BE2C (cell line): Measurements from ENCODE around the gene CD200R1.

Source experiments
- DNase-seq: peaks from one replicate; pipeline ENCODE4 v3.0.0-alpha.2; 2020
- H3K27me3 ChIP-seq: fragments of 250-450 bp; sonication (Bioruptor Pico); 2 replicates; pipeline ENCODE4 v1.5.1; 2020; ENCODE audit warnings: mild to moderate bottlenecking
- H3K36me3 ChIP-seq: fragments of 250-450 bp; sonication (Bioruptor Pico); 2 replicates; pipeline ENCODE4 v1.5.1; 2020; ENCODE audit warnings: mild to moderate bottlenecking
- H3K4me1 ChIP-seq: fragments of 250-450 bp; sonication (Bioruptor Pico); 2 replicates; pipeline ENCODE4 v1.5.1; 2020
- H3K4me3 ChIP-seq: 2 replicates; pipeline ENCODE4 v1.5.1; 2011; ENCODE audit warnings: low read depth, low read length
- H3K9me3 ChIP-seq: fragments of 250-450 bp; sonication (Bioruptor Pico); 2 replicates; pipeline ENCODE4 v1.5.1; 2020
- CTCF ChIP-seq: IDR thresholded peaks from 2 replicates; pipeline ENCODE4 v1.5.1; 2012; ENCODE audit warnings: mild to moderate bottlenecking, low read depth, low read length

The CD200R1 gene

GRCh38 chr3:112958811-112959560, 15.9 kb downstream of the CD200R1 start:
- Histone ChIP-seq H3K36me3 (no peaks in the 10 kb centered on the region), H3K9me3 (no peaks in the 10 kb centered on the region), H3K4me1 (no peaks in the 10 kb centered on the region; the same call in 1 of the 2 replicates), H3K4me3 (no peak overlapping the region), H3K27me3 (no peaks in the 10 kb centered on the region)
- no peak for DNase-seq
- TF ChIP-seq CTCF: no peak

- no peak for DNase-seq
- H3K27me3 ChIP-seq: no peaks in the 10 kb centered on the region
Observed at GRCh38 chr3:112956351-112956750, 18.6 kb downstream of the CD200R1 start.

GRCh38 chr3:112948346-112948838, 26.5 kb downstream of the CD200R1 start:
- TF ChIP-seq CTCF: no peak
- Histone ChIP-seq H3K4me1 (no peaks in the 10 kb centered on the region), H3K36me3 (no peaks in the 10 kb centered on the region), H3K4me3 (no peak overlapping the region), H3K27me3 (no peaks in the 10 kb centered on the region), H3K9me3 (no peaks in the 10 kb centered on the region)
- no peak for DNase-seq

More at GRCh38 chr3:112956351-112956750, 18.6 kb downstream of the CD200R1 start:
- H3K9me3 ChIP-seq: no peaks in the 10 kb centered on the region
- no peaks in the 10 kb centered on the region for H3K36me3 ChIP-seq
- no peak for TF ChIP-seq CTCF
- no peaks in the 10 kb centered on the region; the same call in 1 of the 2 replicates for H3K4me1 ChIP-seq
- H3K4me3 ChIP-seq: no peak overlapping the region

- no peaks in the 10 kb centered on the region for H3K36me3 ChIP-seq
- no peaks in the 10 kb centered on the region for H3K9me3 ChIP-seq
- H3K4me3 ChIP-seq: no peak overlapping the region
- H3K4me1 ChIP-seq: no peaks in the 10 kb centered on the region
- H3K27me3 ChIP-seq: no peaks in the 10 kb centered on the region
- no peak for TF ChIP-seq CTCF
- DNase-seq: no peak
Observed at GRCh38 chr3:112931736-112932521, 43.0 kb downstream of the CD200R1 start.

- H3K36me3 ChIP-seq: no peaks in the 10 kb centered on the region
- H3K4me1 ChIP-seq: no peaks in the 10 kb centered on the region
- DNase-seq: no peak
- H3K9me3 ChIP-seq: no peaks in the 10 kb centered on the region
- no peak for TF ChIP-seq CTCF
- no peaks in the 10 kb centered on the region for H3K27me3 ChIP-seq
- no peak overlapping the region for H3K4me3 ChIP-seq
Observed at GRCh38 chr3:112930771-112931170, 44.1 kb downstream of the CD200R1 start.
